Activated T-cell treated with anti-CD3 and anti-CD28 coated beads, Interleukin-2, amount 50 U/mL, for 48 hours (primary cell): Measurements from ENCODE around the gene LRRC3.
"Not testable (repeated sequence)": the region's sequence is repeated elsewhere in the genome, so short reads cannot be mapped to it uniquely, and the experiment has no call there.

Experiments used
- DNase-seq, 2 experiments: peaks; one replicate each; pipeline ENCODE4 v3.0.0-alpha.2; 2020

Gene LRRC3

GRCh38 chr21:44498280-44499210 lies 43.2 kb downstream of the LRRC3 start:
- no peak for DNase-seq

- no peak for DNase-seq
Measured at GRCh38 chr21:44499211-44499560, 43.9 kb downstream of the LRRC3 start.

GRCh38 chr21:44499631-44500030 lies 44.3 kb downstream of the LRRC3 start:
- DNase-seq = no peak

DNA sequence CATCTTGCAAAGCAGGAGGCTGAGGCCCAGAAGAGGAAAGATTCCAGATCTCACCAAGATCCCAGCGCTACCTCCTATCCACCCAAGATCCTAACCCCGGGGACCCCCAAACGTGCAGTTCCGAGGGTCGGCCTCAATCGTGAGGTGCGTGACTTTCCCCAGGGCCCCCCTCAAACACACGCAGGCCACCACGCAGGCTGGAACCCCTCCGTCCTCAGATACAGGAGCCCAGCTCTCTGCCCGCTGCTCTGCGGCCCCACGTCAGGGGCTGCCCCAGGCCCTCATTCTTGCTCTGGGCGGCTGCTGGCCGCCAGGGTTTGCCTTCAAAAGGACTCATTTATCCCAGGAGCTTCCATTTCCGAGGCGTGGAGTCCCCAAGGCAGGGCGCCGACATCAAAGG lies 44.8 kb downstream of the LRRC3 start:
- no peak for DNase-seq

- DNase-seq = no peak
Measured at GRCh38 chr21:44502171-44502958, 47.1 kb downstream of the LRRC3 start.

DNA sequence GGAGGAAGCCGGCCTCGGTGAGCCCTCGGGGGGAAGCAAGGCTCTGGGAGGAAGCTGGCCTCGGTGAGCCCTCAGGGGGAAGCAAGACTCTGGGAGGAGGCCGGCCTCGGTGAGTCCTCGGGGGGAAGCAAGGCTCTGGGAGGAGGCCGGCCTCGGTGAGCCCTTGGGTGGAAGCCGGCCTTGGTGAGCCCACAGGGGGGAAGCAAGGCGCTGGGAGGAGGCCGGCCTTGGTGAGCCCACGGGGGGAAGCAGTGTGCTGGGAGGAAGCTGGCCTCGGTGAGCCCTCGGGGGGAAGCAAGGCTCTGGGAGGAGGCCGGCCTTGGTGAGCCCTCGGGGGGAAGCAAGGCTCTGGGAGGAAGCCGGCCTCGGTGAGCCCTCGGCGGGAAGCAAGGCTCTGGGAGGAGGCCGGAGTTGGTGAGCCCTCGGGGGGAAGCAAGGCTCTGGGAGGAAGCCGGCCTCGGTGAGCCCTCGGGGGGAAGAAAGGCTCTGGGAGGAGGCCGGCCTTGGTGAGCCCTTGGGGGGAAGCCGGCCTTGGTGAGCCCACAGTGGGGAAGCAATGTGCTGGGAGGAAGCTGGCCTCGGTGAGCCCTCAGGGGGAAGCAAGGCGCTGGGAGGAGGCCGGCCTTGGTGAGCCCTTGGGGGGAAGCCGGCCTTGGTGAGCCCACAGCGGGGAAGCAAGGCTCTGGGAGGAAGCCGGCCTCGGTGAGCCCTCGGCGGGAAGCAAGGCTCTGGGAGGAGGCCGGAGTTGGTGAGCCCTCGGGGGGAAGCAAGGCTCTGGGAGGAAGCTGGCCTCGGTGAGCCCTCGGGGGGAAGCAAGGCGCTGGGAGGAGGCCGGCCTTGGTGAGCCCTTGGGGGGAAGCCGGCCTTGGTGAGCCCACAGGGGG lies 47.9 kb downstream of the LRRC3 start:
- not testable (repeated sequence) for DNase-seq

- no peak for DNase-seq
Measured at GRCh38 chr21:44503901-44504399, 48.6 kb downstream of the LRRC3 start.

GRCh38 chr21:44505673-44506278 lies 50.5 kb downstream of the LRRC3 start:
- no peak for DNase-seq

DNA sequence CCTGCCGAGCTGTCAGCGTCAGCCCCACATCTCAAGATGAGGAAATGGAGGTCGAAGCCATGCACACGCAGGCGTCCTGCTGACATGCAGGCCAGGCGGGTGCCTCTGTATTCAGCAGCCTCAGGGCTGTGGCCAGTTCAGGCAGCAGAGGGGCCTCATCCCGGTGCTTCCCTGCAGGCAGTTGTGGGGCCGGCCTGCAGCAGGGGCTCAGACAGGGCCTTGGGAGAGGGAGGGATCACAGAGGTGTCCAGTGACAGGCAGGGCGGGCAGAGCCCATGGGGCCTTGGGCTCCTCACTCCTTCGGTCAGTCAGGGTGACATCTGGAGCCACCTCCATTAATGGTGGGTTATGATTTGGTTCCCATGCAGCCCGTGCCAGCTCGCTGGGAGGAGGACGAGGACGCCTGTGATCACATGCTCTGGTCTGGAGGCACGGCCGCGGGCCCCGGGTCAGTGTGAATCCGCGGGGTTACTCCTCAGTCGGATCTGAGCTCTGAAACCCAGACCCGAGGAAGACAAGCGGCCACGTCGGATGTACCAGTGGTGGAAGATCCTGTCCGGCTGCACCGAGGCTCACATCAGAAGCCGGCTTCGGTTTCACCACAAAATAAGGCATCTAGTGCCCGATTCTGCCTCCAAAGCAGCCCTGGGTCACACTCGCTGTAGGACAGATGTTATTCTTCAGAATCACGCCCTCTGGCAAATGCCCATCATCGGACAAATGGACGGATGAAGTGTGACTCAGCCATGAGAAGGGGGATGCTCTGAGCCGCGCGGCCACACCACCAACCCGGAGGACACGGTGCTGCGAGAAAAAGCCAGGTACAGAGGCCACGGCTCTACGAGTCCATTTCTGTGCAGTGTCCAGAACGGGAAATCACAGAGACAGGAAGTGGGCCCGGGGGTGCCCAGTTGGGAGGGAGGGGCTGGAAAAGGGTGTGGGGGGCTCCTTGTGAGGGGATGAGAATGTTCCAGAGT lies 51.3 kb downstream of the LRRC3 start:
- DNase-seq = no peak

GRCh38 chr21:44507673-44508425 lies 52.5 kb downstream of the LRRC3 start:
- no peak for DNase-seq

GRCh38 chr21:44508426-44508710 lies 53.1 kb downstream of the LRRC3 start:
- DNase-seq = no peak

DNA sequence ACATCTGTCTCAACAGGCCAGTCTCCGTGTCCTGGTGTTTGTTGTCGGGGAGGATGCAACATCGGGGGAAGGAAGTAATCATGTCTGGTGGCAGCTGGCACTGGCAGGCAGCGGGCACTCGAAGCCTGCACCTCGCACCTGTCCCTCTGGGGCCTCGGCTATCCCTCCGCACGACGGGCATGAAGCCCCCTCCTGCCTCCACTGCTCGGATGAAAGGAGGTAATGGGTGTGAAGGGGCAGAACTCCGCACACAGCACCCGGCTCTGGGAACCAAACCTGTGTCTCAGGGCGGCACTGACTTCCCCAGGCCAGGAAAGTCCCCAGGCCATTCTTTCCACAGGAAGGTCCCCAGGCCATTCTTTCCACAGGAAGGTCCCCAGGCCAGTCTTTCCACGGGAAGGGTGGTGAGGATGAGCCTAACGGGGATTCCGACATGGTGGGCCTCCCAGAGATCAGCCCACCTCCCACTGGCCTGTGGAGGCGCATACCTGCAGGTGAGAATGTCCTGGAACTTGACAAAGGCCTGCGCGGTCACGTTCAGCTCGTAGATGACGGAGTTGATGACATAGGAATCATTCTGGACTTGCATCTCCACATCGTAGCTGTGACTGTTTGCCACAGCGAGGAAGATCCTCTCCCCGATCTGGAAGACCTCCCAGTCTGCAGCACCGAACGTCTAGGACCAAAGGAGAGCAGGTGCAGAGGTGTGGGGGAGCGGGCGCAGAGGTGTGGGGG lies 53.6 kb downstream of the LRRC3 start:
- DNase-seq = no peak

DNA sequence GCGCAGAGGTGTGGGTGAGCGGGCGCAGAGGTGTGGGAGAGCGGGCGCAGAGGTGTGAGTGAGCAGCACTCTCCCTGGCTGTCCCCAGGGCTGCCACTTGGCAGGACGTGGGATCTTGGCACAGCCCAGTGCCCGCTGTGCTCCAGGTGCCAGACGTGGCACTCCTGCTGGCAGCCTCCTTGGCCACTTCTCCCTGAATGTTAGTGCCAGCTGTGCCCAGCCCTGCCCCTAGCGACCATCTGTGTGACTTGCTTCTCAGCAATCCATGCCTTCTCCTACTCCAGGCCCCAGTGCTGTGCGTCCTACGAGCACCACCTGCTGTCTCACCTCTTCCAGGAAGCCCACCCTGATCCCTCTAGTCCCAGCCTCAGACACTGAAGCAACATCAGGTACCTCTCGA lies 54.2 kb downstream of the LRRC3 start:
- peak in 1 of 2 experiments; percentile 22 for DNase-seq

- DNase-seq = no peak
Measured at GRCh38 chr21:44510109-44510507, 54.8 kb downstream of the LRRC3 start.

DNA sequence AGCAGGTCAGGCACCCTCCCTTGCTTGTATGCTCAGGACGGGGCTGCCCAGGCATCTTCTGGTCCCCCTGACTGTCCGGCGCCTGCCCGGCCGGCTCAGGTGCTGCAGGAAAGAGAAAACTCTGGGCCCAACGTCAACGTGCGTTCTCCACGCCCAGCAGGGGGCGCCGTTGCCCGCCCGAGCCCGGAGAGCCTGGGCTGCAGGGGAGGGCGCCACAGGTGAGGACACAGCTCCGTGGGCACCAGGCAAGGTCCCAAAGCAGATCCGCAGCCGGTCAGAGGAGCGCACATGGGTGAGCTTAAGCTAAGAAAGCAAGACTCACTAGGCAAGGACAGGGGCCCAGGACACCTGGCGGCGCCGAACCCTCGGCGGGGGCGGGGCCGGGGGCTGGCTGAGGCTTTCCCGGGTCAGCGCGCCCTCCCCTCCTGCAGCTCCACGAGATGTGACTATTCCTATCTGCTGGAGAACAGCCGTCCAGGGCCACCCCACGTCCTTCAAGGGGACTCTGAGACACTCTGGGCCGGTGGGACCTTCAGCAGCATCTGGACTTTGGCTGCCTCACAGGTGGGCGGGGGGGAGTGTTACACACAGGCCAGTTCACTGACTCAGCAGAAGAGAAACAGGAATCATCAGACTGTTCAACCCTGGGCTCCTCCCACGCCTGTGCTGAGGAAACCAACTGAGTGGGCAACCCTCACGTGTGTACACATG lies 55.4 kb downstream of the LRRC3 start:
- peak; percentile 85 for DNase-seq

GRCh38 chr21:44511219-44511937 lies 56.1 kb downstream of the LRRC3 start:
- no peak for DNase-seq
